Measurements from ENCODE around the gene TDP1. TPM values are rescaled to one million over a fixed set of nuclear protein-coding genes. Genes with fewer than 3 reads are reported as not detected.

The TDP1 gene
- total RNA-seq, 1 experiment from 2014 or later: 36.4 TPM

DNA sequence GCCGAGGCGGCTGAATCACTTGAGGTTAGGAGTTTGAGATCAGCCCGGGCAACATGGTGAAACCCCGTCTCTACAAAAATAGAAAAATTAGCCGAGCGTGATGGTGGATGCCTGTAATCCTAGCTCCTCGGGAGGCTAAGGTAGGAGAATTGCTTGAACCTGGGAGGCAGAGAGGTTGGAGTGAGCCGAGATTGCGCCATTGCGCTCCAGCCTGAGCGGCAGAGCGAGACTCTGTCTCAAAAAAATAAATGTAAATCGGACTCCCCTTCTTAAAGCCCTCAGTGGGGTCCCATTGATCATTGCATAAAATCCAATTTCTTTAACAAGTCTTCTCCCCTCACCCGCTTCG is 908 bp downstream of the TDP1 start:
- Histone ChIP-seq H3K4me1 (replicated peaks) (peaks cover 18% of the 10 kb centered on the region), H3K27me3 (replicated peaks) (no peaks in the 10 kb centered on the region), H3K36me3 (peaks cover 30% of the 10 kb centered on the region)

DNA sequence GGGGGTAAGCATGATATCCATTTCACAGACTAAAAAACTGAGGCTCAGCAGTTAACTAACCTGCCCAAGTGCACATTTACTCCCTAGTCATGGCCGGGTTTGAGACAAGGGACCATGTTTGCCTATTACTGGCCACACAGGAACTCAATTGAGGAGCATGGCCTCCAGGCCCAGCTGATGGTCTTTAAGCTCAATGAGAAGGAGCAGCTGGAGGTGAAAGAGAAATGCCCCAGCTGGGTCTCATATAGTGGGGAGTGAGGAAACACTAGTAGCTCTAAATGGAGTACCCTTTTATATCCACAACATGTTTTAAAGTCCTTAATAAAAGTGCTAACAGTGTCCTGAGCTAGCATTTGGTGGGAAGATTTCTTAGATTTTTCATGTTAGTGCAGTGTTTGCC is 1.6 kb downstream of the TDP1 start:
- Histone ChIP-seq H3K27me3 (replicated peaks) (no peaks in the 10 kb centered on the region), H3K9me3 (replicated peaks) (no peaks in the 10 kb centered on the region), H3K4me3 (peak overlapping the region; percentile 73), H3K4me1 (replicated peaks) (peaks cover 18% of the 10 kb centered on the region), H3K36me3 (peaks cover 34% of the 10 kb centered on the region), H3K27ac (no peak overlapping the region)
- no peak for DNase-seq (ENCODE audit: low read depth in 1 of 2, low spot score in 2 of 2)

More for the DNA sequence above, 908 bp downstream of the TDP1 start:
- Histone ChIP-seq H3K27ac (peak overlapping the region; percentile 87), H3K9me3 (replicated peaks) (no peaks in the 10 kb centered on the region), H3K4me3 (peak overlapping the region; percentile 73)
- no peak for DNase-seq (ENCODE audit: low read depth in 1 of 2, low spot score in 2 of 2)

DNA sequence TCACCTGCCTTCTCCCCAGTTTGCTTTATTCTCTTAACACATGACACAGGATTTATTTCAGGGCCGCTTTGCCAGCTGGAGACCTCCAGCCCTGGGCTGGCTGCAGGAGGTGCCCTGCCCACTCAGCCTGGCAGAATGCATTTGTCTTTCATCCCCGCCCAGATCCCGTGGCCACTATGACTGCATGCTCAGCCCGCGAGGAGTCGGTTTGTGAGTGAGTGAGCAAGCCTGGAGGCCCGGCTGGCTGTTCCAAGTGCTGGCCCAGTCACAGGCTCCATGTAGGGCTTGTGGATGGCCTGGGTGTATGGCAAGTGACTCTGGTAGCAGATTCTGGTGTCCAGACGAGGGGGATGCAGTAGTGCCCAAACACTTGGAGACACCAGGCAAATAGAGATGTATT is 2.1 kb downstream of the TDP1 start:
- H3K4me1 ChIP-seq (replicated peaks): peaks cover 18% of the 10 kb centered on the region
- no peaks in the 10 kb centered on the region for H3K9me3 ChIP-seq (replicated peaks)
- no peaks in the 10 kb centered on the region for H3K27me3 ChIP-seq (replicated peaks)
- H3K36me3 ChIP-seq: peaks cover 36% of the 10 kb centered on the region
- peak in 1 of 2 experiments; percentile 49 for DNase-seq (ENCODE audit: low read depth in 1 of 2, low spot score in 2 of 2)
- no peak overlapping the region for H3K27ac ChIP-seq
- no peak overlapping the region for H3K4me3 ChIP-seq

DNA sequence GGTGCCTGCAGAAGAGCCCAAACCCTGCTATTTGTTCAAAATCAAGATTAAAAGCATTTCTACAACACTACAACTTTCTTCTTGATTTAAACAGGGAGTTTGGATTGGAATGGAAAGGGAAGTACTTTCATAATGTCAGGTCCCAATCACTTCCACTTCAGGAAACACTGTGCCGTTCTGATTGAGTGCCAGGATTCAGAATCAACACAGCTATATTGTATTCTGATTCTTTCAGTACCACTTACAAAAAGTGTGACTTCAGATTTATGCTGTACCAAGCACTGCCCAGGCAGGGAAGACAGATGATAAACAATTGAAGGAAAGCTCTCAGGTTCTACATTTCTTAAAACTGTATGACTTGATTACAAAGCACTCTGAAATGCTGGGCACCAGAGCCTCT is 3.2 kb downstream of the TDP1 start:
- Histone ChIP-seq H3K27me3 (replicated peaks) (no peaks in the 10 kb centered on the region), H3K4me3 (no peak overlapping the region), H3K36me3 (peaks cover 48% of the 10 kb centered on the region), H3K27ac (no peak overlapping the region), H3K4me1 (replicated peaks) (peaks cover 13% of the 10 kb centered on the region), H3K9me3 (replicated peaks) (no peaks in the 10 kb centered on the region)
- DNase-seq (ENCODE audit: low read depth in 1 of 2, low spot score in 2 of 2): no peak

DNA sequence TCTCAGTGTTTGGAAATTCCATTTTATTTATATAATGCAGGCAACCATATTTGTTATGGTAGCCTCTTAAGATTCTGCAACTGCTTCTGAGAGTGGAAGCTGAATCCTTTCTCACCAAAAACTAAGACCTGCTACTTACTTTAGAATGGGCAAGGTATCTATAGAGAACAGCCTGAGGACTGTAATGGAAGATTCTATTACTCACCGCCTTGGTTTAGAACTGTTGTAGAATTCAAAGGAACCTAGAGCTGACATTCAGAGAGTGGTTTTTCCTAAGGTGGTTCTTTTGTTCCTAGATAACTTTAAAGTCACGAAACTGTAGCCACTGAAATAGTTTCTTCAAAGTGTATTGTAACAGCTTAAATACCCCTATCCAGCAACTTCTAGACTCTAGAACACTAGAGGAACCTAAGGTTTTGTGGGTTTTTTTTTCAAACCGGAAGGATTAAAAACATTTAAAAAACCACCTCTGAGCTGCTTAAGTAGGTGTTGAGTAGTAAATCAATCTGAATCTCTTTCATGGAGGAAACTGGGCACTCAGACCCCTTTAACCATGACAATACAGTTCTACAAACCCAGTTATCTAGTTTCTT is 4.2 kb downstream of the TDP1 start:
- DNase-seq (ENCODE audit: low read depth in 1 of 2, low spot score in 2 of 2): no peak
- Histone ChIP-seq H3K27ac (no peak overlapping the region), H3K4me1 (replicated peaks) (peaks cover 13% of the 10 kb centered on the region), H3K36me3 (peaks cover 58% of the 10 kb centered on the region), H3K9me3 (replicated peaks) (no peaks in the 10 kb centered on the region), H3K27me3 (replicated peaks) (no peaks in the 10 kb centered on the region), H3K4me3 (no peak overlapping the region)

DNA sequence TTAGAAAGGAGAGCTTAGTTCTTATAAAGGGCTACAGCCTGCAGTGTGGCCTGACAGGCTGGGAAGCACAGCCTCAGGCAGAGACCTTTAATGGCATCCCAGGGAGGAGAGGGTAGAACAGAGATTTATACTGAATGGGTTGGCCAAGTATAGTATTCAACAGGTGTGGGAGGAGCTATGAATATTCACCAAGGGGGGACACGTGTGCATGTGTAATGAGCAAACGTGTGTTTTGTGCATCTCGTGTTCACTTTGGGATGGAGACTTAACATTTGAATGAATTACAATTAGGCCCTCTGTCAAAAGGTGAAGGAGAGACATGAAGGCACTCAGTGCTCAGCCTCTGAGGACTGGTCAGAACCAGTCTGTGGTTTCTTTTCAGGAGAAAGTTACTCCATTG is 5.2 kb downstream of the TDP1 start:
- Histone ChIP-seq H3K4me1 (replicated peaks) (peaks cover 13% of the 10 kb centered on the region), H3K27ac (no peak overlapping the region), H3K4me3 (no peak overlapping the region), H3K9me3 (replicated peaks) (no peaks in the 10 kb centered on the region), H3K36me3 (peaks cover 67% of the 10 kb centered on the region), H3K27me3 (replicated peaks) (no peaks in the 10 kb centered on the region)
- DNase-seq (ENCODE audit: low read depth in 1 of 2, low spot score in 2 of 2): no peak

DNA sequence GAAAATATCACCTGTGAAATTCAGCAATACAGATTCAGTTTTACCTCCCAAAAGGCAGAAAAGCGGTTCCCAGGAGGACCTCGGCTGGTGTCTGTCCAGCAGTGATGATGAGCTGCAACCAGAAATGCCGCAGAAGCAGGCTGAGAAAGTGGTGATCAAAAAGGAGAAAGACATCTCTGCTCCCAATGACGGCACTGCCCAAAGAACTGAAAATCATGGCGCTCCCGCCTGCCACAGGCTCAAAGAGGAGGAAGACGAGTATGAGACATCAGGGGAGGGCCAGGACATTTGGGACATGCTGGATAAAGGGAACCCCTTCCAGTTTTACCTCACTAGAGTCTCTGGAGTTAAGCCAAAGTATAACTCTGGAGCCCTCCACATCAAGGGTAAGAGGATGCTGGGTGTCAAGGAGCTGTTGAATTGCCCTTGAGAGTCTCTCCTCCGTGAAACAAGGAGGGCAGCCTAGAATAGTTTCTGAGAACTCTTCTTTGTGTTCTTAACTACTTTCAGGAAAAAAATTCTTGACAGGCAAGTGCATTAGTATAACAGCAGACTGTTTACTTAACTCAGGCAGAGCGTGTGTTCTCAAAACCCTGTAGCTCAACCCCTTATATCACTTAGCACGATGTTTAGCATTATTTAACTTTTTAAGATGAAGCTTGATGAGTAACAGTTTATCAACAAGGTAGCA is 7.7 kb downstream of the TDP1 start:
- Histone ChIP-seq H3K4me1 (replicated peaks) (no peaks in the 10 kb centered on the region), H3K4me3 (no peak overlapping the region), H3K9me3 (replicated peaks) (no peaks in the 10 kb centered on the region), H3K27ac (no peak overlapping the region), H3K36me3 (peaks cover 77% of the 10 kb centered on the region), H3K27me3 (replicated peaks) (no peaks in the 10 kb centered on the region)
- no peak for DNase-seq (ENCODE audit: low read depth in 1 of 2, low spot score in 2 of 2)

DNA sequence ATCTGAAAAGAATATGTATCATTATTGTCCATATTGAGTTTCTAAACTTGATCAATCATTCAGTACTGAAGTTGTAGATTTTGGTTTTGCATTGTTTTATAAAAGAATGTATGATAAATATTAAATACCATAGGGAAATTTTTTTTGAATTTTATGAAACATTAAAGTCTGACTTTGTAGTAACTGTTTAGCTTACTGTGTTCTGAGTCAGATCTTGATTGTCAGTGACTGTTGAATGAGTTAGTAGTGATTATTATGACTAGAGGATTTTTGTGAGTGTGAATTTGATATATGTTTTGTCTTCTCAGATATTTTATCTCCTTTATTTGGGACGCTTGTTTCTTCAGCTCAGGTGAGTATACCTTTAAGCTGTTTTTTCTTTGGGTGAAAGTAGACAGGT is 10.1 kb downstream of the TDP1 start:
- Histone ChIP-seq H3K27me3 (replicated peaks) (no peaks in the 10 kb centered on the region), H3K27ac (no peak overlapping the region), H3K9me3 (replicated peaks) (no peaks in the 10 kb centered on the region), H3K4me3 (no peak overlapping the region), H3K36me3 (peaks cover 83% of the 10 kb centered on the region), H3K4me1 (replicated peaks) (no peaks in the 10 kb centered on the region)
- no peak for DNase-seq (ENCODE audit: low read depth in 1 of 2, low spot score in 2 of 2)

DNA sequence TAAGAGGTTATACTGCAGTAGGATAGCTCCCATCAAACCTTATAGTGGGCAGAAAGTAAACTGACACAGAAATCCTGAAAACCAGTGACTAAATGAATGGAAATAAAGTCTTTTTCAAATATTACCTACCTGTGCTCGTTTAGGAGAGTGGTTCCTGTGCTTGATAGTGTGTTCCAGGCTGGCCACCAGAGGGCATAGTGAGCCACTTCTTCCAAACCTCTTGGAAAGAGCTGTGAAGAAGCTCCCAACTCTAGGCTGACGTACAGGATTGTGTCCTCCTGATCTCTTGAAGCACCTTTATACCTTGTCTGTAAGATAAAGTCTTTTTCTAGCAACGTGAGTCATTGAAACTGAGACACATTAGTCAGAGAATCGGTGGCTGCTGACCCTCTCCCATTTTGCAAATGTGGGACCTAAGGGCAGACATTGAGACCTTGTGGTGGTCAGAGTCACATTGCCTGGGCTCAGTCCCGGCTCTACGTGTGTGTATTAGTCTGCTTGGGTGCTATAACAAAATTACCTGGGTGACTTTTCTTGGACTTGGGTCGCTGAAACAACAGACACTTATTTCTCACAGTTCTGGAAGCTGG is 17.6 kb downstream of the TDP1 start:
- Histone ChIP-seq H3K27ac (no peak overlapping the region), H3K4me3 (no peak overlapping the region), H3K36me3 (peaks cover 83% of the 10 kb centered on the region), H3K4me1 (replicated peaks) (no peaks in the 10 kb centered on the region), H3K9me3 (replicated peaks) (no peaks in the 10 kb centered on the region), H3K27me3 (replicated peaks) (no peaks in the 10 kb centered on the region)
- peak; percentile 22 to 62 for DNase-seq (ENCODE audit: low read depth in 1 of 2, low spot score in 2 of 2)

DNA sequence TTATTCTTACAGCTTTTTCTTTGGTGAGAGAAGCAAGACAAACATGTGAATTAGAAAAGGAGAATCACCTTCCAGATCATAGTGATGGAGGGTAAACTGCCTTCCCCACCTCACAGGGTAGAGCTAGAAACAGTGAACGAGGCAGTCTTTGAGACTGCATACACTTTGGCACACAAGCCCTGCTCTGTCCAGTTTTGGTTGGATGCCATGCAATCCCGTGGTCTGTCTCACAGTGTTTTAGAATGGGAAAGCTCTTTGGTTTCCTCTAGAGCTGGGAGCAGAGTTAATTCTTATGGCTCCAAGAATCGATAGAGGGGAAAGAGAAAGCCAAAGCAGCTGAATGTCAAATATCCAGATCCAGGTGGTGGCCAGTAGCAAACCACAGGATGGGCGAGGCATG is 21.9 kb downstream of the TDP1 start:
- no peak overlapping the region for H3K27ac ChIP-seq
- H3K4me1 ChIP-seq (replicated peaks): no peaks in the 10 kb centered on the region
- DNase-seq (ENCODE audit: low read depth in 1 of 2, low spot score in 2 of 2): no peak
- no peak overlapping the region for H3K4me3 ChIP-seq
- no peaks in the 10 kb centered on the region for H3K27me3 ChIP-seq (replicated peaks)
- no peaks in the 10 kb centered on the region for H3K9me3 ChIP-seq (replicated peaks)
- peaks cover 84% of the 10 kb centered on the region for H3K36me3 ChIP-seq

DNA sequence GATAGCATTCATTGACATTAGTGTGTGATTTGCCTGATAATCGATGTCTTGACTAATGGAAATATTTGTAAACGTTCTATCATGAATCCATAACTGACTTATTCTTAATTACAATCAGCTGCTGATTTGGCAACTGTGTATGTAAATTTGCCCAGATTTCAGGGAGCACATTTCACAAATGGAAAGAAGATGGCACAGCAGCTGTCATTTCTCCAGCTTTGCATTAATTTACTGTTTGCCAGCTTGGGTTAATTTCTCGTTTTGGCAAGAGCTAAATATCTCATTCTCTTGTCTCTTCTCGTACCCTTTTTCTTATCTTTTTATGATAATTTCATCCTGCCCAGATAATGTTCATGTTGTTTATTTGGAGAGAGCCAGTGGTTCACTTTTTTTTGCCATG is 22.9 kb downstream of the TDP1 start:
- H3K9me3 ChIP-seq (replicated peaks): no peaks in the 10 kb centered on the region
- no peak overlapping the region for H3K4me3 ChIP-seq
- H3K36me3 ChIP-seq: peaks cover 82% of the 10 kb centered on the region
- no peak for DNase-seq (ENCODE audit: low read depth in 1 of 2, low spot score in 2 of 2)
- H3K27me3 ChIP-seq (replicated peaks): no peaks in the 10 kb centered on the region
- H3K4me1 ChIP-seq (replicated peaks): no peaks in the 10 kb centered on the region
- no peak overlapping the region for H3K27ac ChIP-seq

DNA sequence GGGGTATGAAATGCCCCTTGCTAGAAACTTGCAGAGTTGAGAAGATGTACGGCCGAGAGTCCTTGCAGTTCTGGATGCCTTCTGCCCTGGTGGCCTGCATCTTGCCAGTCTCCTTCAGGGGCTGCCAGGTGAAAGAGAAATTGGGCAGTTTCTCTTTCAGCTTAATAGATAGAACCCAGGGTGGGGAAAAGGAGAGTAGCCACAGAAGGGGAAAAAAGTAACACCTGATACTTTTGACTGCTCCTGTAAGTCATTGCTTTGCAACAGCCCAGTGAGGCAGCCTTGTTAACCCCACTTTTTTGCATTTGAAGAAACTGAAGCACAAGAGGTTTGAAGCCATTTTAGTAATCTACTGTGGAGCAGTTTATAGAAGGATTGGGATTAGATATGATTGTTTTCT is 27.6 kb downstream of the TDP1 start:
- Histone ChIP-seq H3K27ac (no peak overlapping the region), H3K27me3 (replicated peaks) (no peaks in the 10 kb centered on the region), H3K4me1 (replicated peaks) (no peaks in the 10 kb centered on the region), H3K36me3 (peaks cover 84% of the 10 kb centered on the region), H3K4me3 (no peak overlapping the region), H3K9me3 (replicated peaks) (no peaks in the 10 kb centered on the region)
- DNase-seq (ENCODE audit: low read depth in 1 of 2, low spot score in 2 of 2): no peak

DNA sequence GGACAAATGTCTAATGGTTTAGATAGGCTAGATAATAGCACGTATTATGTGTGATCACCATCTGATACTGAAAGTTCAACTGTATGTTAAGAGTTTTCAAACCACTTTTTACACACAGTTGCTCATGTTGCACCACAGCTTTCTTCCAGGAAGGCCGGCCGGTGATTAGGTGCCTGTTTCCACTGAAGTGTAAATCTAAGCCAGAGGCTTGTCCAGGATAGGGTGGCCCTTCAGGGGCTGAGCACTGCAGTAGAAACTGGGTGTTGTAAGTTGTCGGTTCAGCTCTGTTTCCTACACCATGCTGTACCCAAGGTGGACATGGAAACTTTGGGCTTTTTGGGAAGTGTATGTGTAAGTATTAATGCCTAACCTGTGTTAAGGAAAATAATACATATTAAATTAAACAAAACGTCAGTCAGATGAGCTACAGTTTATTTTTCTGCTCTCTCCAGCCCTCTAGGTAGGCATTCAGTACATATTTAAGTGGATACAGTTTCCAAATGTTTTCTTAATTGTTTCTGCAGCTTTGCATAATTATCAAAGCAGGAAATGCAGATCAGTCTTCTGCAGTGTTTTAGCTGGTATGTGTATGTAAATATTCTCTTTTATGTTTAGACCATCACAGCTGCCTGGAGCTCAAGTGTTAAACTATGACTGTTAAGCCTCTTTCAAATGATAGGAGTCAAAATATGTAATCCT is 30.9 kb downstream of the TDP1 start:
- Histone ChIP-seq H3K4me1 (replicated peaks) (no peaks in the 10 kb centered on the region), H3K4me3 (no peak overlapping the region), H3K36me3 (peaks cover 75% of the 10 kb centered on the region), H3K27ac (no peak overlapping the region), H3K27me3 (replicated peaks) (no peaks in the 10 kb centered on the region), H3K9me3 (replicated peaks) (no peaks in the 10 kb centered on the region)
- no peak for DNase-seq (ENCODE audit: low read depth in 1 of 2, low spot score in 2 of 2)

DNA sequence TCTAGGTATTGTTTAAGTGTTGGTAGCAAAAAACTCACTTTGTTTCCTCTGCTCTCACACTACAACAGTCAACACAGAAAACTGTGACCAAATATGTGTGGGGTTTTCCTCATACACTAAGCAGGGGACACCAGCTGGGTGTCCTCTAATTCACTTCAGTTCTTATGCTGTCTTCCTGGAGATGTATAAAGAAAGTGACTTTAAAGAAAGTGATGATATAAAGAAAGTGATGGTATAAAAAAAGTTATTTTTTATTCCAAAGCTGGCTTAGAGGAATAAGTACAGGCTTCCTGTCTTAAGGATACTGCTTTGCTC is 31.4 kb downstream of the TDP1 start:
- no peaks in the 10 kb centered on the region for H3K4me1 ChIP-seq (replicated peaks)
- no peaks in the 10 kb centered on the region for H3K9me3 ChIP-seq (replicated peaks)
- H3K27ac ChIP-seq: no peak overlapping the region
- no peak for DNase-seq (ENCODE audit: low read depth in 1 of 2, low spot score in 2 of 2)
- H3K27me3 ChIP-seq (replicated peaks): no peaks in the 10 kb centered on the region
- peaks cover 70% of the 10 kb centered on the region for H3K36me3 ChIP-seq
- no peak overlapping the region for H3K4me3 ChIP-seq
